Measurements from ENCODE around the gene DACT2.

DACT2 gene

GRCh38 chr6:168319279-168320111 lies at the start of gene DACT2:
Gene DACT2 (minus strand): TSS chr6:168319777. CDS start chr6:168319633, 144 bp downstream.
- DNase-seq (ENCODE audit: low read depth, low spot score) = no peak
- H3K36me3 ChIP-seq (ENCODE audit: insufficient read depth, insufficient read length, low read length) = no peaks in the 10 kb centered on the region
- H3K4me1 ChIP-seq (ENCODE audit: insufficient read depth, insufficient read length) = peaks cover 4% of the 10 kb centered on the region
- peak within 1 kb of the TSS; percentile 56 for H3K9ac ChIP-seq (ENCODE audit: insufficient read length, low read depth)
- H3K27me3 ChIP-seq (ENCODE audit: insufficient read depth, insufficient read length) = peaks cover 33% of the 10 kb centered on the region
- peaks cover 9% of the 10 kb centered on the region for H3K9me3 ChIP-seq (ENCODE audit: insufficient read depth, low read length)
- TF ChIP-seq SUZ12 (IDR thresholded peaks at IDR 0.05; ENCODE audit: extremely low read depth, insufficient read depth, insufficient read length) (peak; percentile 26), YY1 (IDR thresholded peaks at IDR 0.05; ENCODE audit: insufficient read depth, insufficient read length) (no peak), ZNF274 (IDR thresholded peaks at IDR 0.05; ENCODE audit: low read depth, low read length) (no peak)
- peak within 1 kb of the TSS; percentile 57 for H3K4me3 ChIP-seq (ENCODE audit: insufficient read length, low read depth)

GRCh38 chr6:168368936-168369335 lies 49.4 kb upstream of the DACT2 start:
- no peak for DNase-seq (ENCODE audit: low read depth, low spot score)
- peaks cover 2% of the 10 kb centered on the region for H3K4me1 ChIP-seq (ENCODE audit: insufficient read depth, insufficient read length)
- H3K9ac ChIP-seq (ENCODE audit: insufficient read length, low read depth) = no peak overlapping the region
- peaks cover 2% of the 10 kb centered on the region for H3K27me3 ChIP-seq (ENCODE audit: insufficient read depth, insufficient read length)
- no peak for TF ChIP-seq YY1 (IDR thresholded peaks at IDR 0.05; ENCODE audit: insufficient read depth, insufficient read length)
- no peak for TF ChIP-seq SUZ12 (IDR thresholded peaks at IDR 0.05; ENCODE audit: extremely low read depth, insufficient read depth, insufficient read length)
- TF ChIP-seq ZNF274 (IDR thresholded peaks at IDR 0.05; ENCODE audit: low read depth, low read length) = no peak
- H3K4me3 ChIP-seq (ENCODE audit: insufficient read length, low read depth) = no peak overlapping the region
- peaks cover 14% of the 10 kb centered on the region; the same call in 1 of the 2 replicates for H3K9me3 ChIP-seq (ENCODE audit: insufficient read depth, low read length)
- no peaks in the 10 kb centered on the region for H3K36me3 ChIP-seq (ENCODE audit: insufficient read depth, insufficient read length, low read length)

GRCh38 chr6:168368066-168368820 lies 48.7 kb upstream of the DACT2 start:
- H3K9me3 ChIP-seq (ENCODE audit: insufficient read depth, low read length) = peaks cover 14% of the 10 kb centered on the region; the same call in 1 of the 2 replicates
- no peaks in the 10 kb centered on the region for H3K36me3 ChIP-seq (ENCODE audit: insufficient read depth, insufficient read length, low read length)
- H3K4me1 ChIP-seq (ENCODE audit: insufficient read depth, insufficient read length) = peaks cover 2% of the 10 kb centered on the region
- no peak overlapping the region for H3K4me3 ChIP-seq (ENCODE audit: insufficient read length, low read depth)
- H3K27me3 ChIP-seq (ENCODE audit: insufficient read depth, insufficient read length) = peaks cover 2% of the 10 kb centered on the region
- no peak for DNase-seq (ENCODE audit: low read depth, low spot score)
- no peak for TF ChIP-seq SUZ12 (IDR thresholded peaks at IDR 0.05; ENCODE audit: extremely low read depth, insufficient read depth, insufficient read length)
- TF ChIP-seq ZNF274 (IDR thresholded peaks at IDR 0.05; ENCODE audit: low read depth, low read length) = no peak
- no peak for TF ChIP-seq YY1 (IDR thresholded peaks at IDR 0.05; ENCODE audit: insufficient read depth, insufficient read length)
- no peak overlapping the region for H3K9ac ChIP-seq (ENCODE audit: insufficient read length, low read depth)

- H3K4me1 ChIP-seq (ENCODE audit: insufficient read depth, insufficient read length) = peaks cover 2% of the 10 kb centered on the region
- TF ChIP-seq YY1 (IDR thresholded peaks at IDR 0.05; ENCODE audit: insufficient read depth, insufficient read length) (no peak), ZNF274 (IDR thresholded peaks at IDR 0.05; ENCODE audit: low read depth, low read length) (no peak), SUZ12 (IDR thresholded peaks at IDR 0.05; ENCODE audit: extremely low read depth, insufficient read depth, insufficient read length) (no peak)
- no peak overlapping the region for H3K9ac ChIP-seq (ENCODE audit: insufficient read length, low read depth)
- H3K9me3 ChIP-seq (ENCODE audit: insufficient read depth, low read length) = peaks cover 14% of the 10 kb centered on the region; the same call in 1 of the 2 replicates
- no peaks in the 10 kb centered on the region for H3K36me3 ChIP-seq (ENCODE audit: insufficient read depth, insufficient read length, low read length)
- H3K4me3 ChIP-seq (ENCODE audit: insufficient read length, low read depth) = no peak overlapping the region
- peaks cover 2% of the 10 kb centered on the region for H3K27me3 ChIP-seq (ENCODE audit: insufficient read depth, insufficient read length)
- no peak for DNase-seq (ENCODE audit: low read depth, low spot score)
These were observed 47.7 kb upstream of the DACT2 start for GRCh38 chr6:168367285-168367751.

GRCh38 chr6:168366473-168366872 lies 46.9 kb upstream of the DACT2 start:
- no peak overlapping the region for H3K9ac ChIP-seq (ENCODE audit: insufficient read length, low read depth)

GRCh38 chr6:168365422-168366165 lies 46.0 kb upstream of the DACT2 start:
- H3K36me3 ChIP-seq (ENCODE audit: insufficient read depth, insufficient read length, low read length) = no peaks in the 10 kb centered on the region
- no peak overlapping the region for H3K9ac ChIP-seq (ENCODE audit: insufficient read length, low read depth)
- H3K9me3 ChIP-seq (ENCODE audit: insufficient read depth, low read length) = peaks cover 25% of the 10 kb centered on the region; the same call in 1 of the 2 replicates
- no peak for TF ChIP-seq ZNF274 (IDR thresholded peaks at IDR 0.05; ENCODE audit: low read depth, low read length)
- no peak for TF ChIP-seq YY1 (IDR thresholded peaks at IDR 0.05; ENCODE audit: insufficient read depth, insufficient read length)
- no peak for TF ChIP-seq SUZ12 (IDR thresholded peaks at IDR 0.05; ENCODE audit: extremely low read depth, insufficient read depth, insufficient read length)
- no peak for DNase-seq (ENCODE audit: low read depth, low spot score)
- H3K27me3 ChIP-seq (ENCODE audit: insufficient read depth, insufficient read length) = peaks cover 2% of the 10 kb centered on the region
- peaks cover 2% of the 10 kb centered on the region for H3K4me1 ChIP-seq (ENCODE audit: insufficient read depth, insufficient read length)
- H3K4me3 ChIP-seq (ENCODE audit: insufficient read length, low read depth) = no peak overlapping the region

More at GRCh38 chr6:168366473-168366872, 46.9 kb upstream of the DACT2 start:
- Histone ChIP-seq H3K27me3 (ENCODE audit: insufficient read depth, insufficient read length) (peaks cover 2% of the 10 kb centered on the region), H3K4me3 (ENCODE audit: insufficient read length, low read depth) (no peak overlapping the region), H3K9me3 (ENCODE audit: insufficient read depth, low read length) (peaks cover 19% of the 10 kb centered on the region; the same call in 1 of the 2 replicates), H3K36me3 (ENCODE audit: insufficient read depth, insufficient read length, low read length) (no peaks in the 10 kb centered on the region), H3K4me1 (ENCODE audit: insufficient read depth, insufficient read length) (peaks cover 2% of the 10 kb centered on the region)
- TF ChIP-seq ZNF274 (IDR thresholded peaks at IDR 0.05; ENCODE audit: low read depth, low read length) (no peak), YY1 (IDR thresholded peaks at IDR 0.05; ENCODE audit: insufficient read depth, insufficient read length) (no peak), SUZ12 (IDR thresholded peaks at IDR 0.05; ENCODE audit: extremely low read depth, insufficient read depth, insufficient read length) (no peak)
- no peak for DNase-seq (ENCODE audit: low read depth, low spot score)

Measured in NT2/D1 (cell line).